Astrocyte (in vitro differentiated cells and primary cell): Measurements from ENCODE around the gene LMO1.

Experiments used
- EZH2 ChIP-seq: IDR thresholded peaks from 2 replicates; pipeline ENCODE4 v1.6.1; 2012; ENCODE audit warnings: mild to moderate bottlenecking, low read length, inconsistent platforms; ENCODE audit not compliant: insufficient read depth
- TF ChIP-seq, protein P1 (sequence below): IDR thresholded peaks from 2 replicates; pipeline ENCODE4 v1.5.1; 2011; ENCODE audit warnings: low read depth, mild to moderate bottlenecking, inconsistent platforms, low read length, moderate library complexity; ENCODE audit not compliant: insufficient read depth

DNA sequence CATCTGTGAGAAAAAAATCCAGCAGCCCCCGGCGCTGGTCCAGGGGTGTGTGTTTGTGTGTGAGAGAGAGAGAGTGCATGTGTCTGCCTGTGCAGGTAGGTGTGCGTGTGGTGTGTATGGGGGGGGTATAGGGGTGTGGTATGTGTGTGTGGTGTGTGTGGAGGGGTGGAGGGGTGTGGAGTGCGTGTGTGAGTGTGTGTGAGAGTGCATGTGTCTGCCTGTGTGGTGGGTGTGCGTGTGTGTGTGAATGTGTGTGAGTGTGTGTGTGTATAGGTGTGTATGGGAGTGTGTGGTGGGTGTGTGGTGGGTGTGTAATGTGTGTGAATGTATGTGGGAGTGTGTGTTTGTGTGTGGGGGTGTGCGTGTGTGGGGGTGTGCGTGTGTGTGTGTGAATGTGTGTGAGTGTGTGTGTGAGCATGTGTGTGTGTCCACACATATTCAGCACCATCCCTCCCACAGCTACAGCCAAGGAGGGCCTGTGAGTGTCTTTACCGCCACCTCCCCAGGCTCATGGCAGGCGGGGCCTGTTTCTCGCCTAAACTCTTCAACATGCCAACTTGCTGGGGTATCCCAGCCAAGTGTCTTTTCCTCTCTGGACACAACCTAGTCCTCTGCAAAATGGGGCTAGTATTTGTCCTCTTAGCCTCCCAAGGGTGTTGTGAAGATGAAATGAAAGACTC, 11.9 kb downstream of the LMO1 start:
- TF ChIP-seq, protein P1, sequence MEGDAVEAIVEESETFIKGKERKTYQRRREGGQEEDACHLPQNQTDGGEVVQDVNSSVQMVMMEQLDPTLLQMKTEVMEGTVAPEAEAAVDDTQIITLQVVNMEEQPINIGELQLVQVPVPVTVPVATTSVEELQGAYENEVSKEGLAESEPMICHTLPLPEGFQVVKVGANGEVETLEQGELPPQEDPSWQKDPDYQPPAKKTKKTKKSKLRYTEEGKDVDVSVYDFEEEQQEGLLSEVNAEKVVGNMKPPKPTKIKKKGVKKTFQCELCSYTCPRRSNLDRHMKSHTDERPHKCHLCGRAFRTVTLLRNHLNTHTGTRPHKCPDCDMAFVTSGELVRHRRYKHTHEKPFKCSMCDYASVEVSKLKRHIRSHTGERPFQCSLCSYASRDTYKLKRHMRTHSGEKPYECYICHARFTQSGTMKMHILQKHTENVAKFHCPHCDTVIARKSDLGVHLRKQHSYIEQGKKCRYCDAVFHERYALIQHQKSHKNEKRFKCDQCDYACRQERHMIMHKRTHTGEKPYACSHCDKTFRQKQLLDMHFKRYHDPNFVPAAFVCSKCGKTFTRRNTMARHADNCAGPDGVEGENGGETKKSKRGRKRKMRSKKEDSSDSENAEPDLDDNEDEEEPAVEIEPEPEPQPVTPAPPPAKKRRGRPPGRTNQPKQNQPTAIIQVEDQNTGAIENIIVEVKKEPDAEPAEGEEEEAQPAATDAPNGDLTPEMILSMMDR: no peak
- TF ChIP-seq EZH2: no peak
